ENCODE measurements around the gene VPS13D.

Gene VPS13D

GRCh38 chr1:12346483-12347151 is 116.8 kb downstream of the VPS13D start:
- H3K4me3 ChIP-seq (ENCODE audit: low read length), result no peak overlapping the region
- TF ChIP-seq CTCF (conservative IDR thresholded peaks at IDR 0.05; ENCODE audit: low read length), result no peak
- no peak for DNase-seq (ENCODE audit: low read depth)

- H3K4me3 ChIP-seq (ENCODE audit: low read length), result no peak overlapping the region
- DNase-seq (ENCODE audit: low read depth), result no peak
- no peak for TF ChIP-seq CTCF (conservative IDR thresholded peaks at IDR 0.05; ENCODE audit: low read length)
Observed at GRCh38 chr1:12348113-12348512, 118.3 kb downstream of the VPS13D start.

GRCh38 chr1:12353981-12354380 is 124.2 kb downstream of the VPS13D start:
- no peak overlapping the region for H3K4me3 ChIP-seq (ENCODE audit: low read length)
- TF ChIP-seq CTCF (conservative IDR thresholded peaks at IDR 0.05; ENCODE audit: low read length), result no peak
- no peak for DNase-seq (ENCODE audit: low read depth)

- no peak for DNase-seq (ENCODE audit: low read depth)
Observed at GRCh38 chr1:12356004-12356890, 126.4 kb downstream of the VPS13D start.

GRCh38 chr1:12358499-12358898 is 128.7 kb downstream of the VPS13D start:
- TF ChIP-seq CTCF (conservative IDR thresholded peaks at IDR 0.05; ENCODE audit: low read length), result no peak
- DNase-seq (ENCODE audit: low read depth), result no peak
- no peak overlapping the region for H3K4me3 ChIP-seq (ENCODE audit: low read length)

More at GRCh38 chr1:12356004-12356890, 126.4 kb downstream of the VPS13D start:
- TF ChIP-seq CTCF (conservative IDR thresholded peaks at IDR 0.05; ENCODE audit: low read length), result no peak
- no peak overlapping the region for H3K4me3 ChIP-seq (ENCODE audit: low read length)

GRCh38 chr1:12359359-12360133 is 129.7 kb downstream of the VPS13D start:
- no peak for TF ChIP-seq CTCF (conservative IDR thresholded peaks at IDR 0.05; ENCODE audit: low read length)

More at GRCh38 chr1:12359359-12360133, 129.7 kb downstream of the VPS13D start:
- DNase-seq (ENCODE audit: low read depth), result no peak
- no peak overlapping the region for H3K4me3 ChIP-seq (ENCODE audit: low read length)

Data from AG10803 (cell line).